NCI-H1092 treated with DMSO at 0.1 percent for 48 hours (cell line): ENCODE data around the gene PAOX.

ENCODE experiments used
- DNase-seq: peaks from one replicate; lab custom pipeline; 2025; lab: John Stamatoyannopoulos, UW

The PAOX gene

DNA sequence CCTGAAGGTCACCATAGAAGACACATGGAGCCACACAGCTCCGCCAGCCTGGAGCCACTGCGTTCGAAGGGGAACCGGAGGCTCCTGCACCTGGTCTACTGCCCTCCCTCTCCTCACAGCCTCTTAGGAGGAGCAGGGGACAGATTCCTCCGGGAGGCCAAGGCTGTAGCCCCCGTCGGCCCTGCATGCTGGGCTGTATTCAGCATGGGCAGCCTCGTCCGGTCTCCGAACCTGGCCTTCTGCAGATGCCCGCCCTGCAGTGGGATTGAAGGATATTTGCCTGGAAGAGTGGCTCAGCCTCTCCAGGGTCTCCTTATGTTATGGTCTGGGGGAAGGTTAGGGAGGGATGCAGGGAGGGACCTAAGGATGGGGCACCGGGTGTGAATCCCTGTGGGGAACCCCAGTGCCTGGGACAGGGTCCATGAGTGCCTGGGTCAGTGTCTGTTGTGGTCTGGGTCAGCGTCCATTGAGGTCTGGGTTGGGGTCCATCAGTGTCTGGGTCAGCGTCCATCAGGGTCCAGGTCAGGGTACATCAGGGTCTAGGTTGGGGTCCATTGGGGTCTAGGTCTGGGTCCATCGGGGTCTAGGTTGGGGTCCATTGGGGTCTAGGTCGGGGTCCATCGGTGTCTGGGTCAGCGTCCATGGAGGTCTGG is 61.7 kb downstream of the PAOX start:
- no peak for DNase-seq
